ENCODE data around the gene AEBP2. TPM values are rescaled to one million over a fixed set of nuclear protein-coding genes. Genes with fewer than 3 reads are reported as not detected.
"Not testable (repeated sequence)": the region's sequence is repeated elsewhere in the genome, so short reads cannot be mapped to it uniquely, and the experiment has no call there.

AEBP2 gene
- 10 to 100 TPM; 57.7 to 62.0 TPM for total RNA-seq
- 30.8 TPM for polyA plus RNA-seq (ENCODE audit: insufficient read depth, low read depth, low replicate concordance)
- long read RNA-seq, donor 1, full-length matches to known transcripts, result 4 of 10 reads
- long read RNA-seq, donor 1, partial matches to known transcripts, result 6 of 10 reads
- long read RNA-seq, donor 1, other reads (novel, unspliced or antisense), result 0 of 10 reads
- long read RNA-seq, donor 2, full-length matches to known transcripts, result 3 of 12 reads
- long read RNA-seq, donor 2, partial matches to known transcripts, result 9 of 12 reads
- long read RNA-seq, donor 2, other reads (novel, unspliced or antisense), result 0 of 12 reads

- DNase-seq, result peak; percentile 95
- TF ChIP-seq CTCF (IDR thresholded peaks at IDR 0.05), result no peak
- peak; percentile 71 for TF ChIP-seq POLR2A (IDR thresholded peaks at IDR 0.05)
- intact Hi-C loops (cut with DNase I; ENCODE audit: low total_unique reads), result no loop called here
- 4 to 14% methylated on average over 32 to 95 of the region's 102 CpGs for WGBS, 2 donors
- H3K4me1 ChIP-seq, result peaks cover 7% of the 10 kb centered on the region
- H3K4me3 ChIP-seq, result peak within 1 kb of the TSS; percentile 98 to 100
- H3K27ac ChIP-seq, result peak within 1 kb of the TSS; percentile 97 to 99
- H3K9me3 ChIP-seq, result no peaks in the 10 kb centered on the region
- no peaks in the 10 kb centered on the region for H3K27me3 ChIP-seq
- H3K36me3 ChIP-seq (ENCODE audit: low read depth, missing control alignments), result no peaks in the 10 kb centered on the region
These were observed at the start of gene AEBP2 for GRCh38 chr12:19439059-19440018. Gene AEBP2, plus strand, starts transcription at chr12:19439492. Its CDS starts 208 bp downstream, at chr12:19439700.

GRCh38 chr12:19390051-19390598, 49.2 kb upstream of the AEBP2 start:
- no peaks in the 10 kb centered on the region for H3K9me3 ChIP-seq
- DNase-seq, result no peak
- WGBS, 2 donors, result 74 to 81% methylated on average over 3 of the region's 3 CpGs

GRCh38 chr12:19392644-19393043, 46.6 kb upstream of the AEBP2 start:
- H3K9me3 ChIP-seq; H3K36me3 ChIP-seq (ENCODE audit: low read depth, missing control alignments); intact Hi-C loops (cut with DNase I; ENCODE audit: low total_unique reads); DNase-seq; H3K4me3 ChIP-seq; H3K27ac ChIP-seq; H3K4me1 ChIP-seq; H3K27me3 ChIP-seq: not testable (repeated sequence)
- WGBS, 2 donors, result 90 to 94% methylated on average over 8 of the region's 8 CpGs

More at GRCh38 chr12:19390051-19390598, 49.2 kb upstream of the AEBP2 start:
- intact Hi-C loops (cut with DNase I; ENCODE audit: low total_unique reads), result no loop called here
- H3K27me3 ChIP-seq, result no peaks in the 10 kb centered on the region
- no peaks in the 10 kb centered on the region for H3K36me3 ChIP-seq (ENCODE audit: low read depth, missing control alignments)
- H3K4me3 ChIP-seq, result no peak overlapping the region
- H3K4me1 ChIP-seq, result no peaks in the 10 kb centered on the region
- TF ChIP-seq CTCF (IDR thresholded peaks at IDR 0.05) (no peak), POLR2A (IDR thresholded peaks at IDR 0.05) (no peak)
- H3K27ac ChIP-seq, result no peak overlapping the region

GRCh38 chr12:19394385-19394784, 44.9 kb upstream of the AEBP2 start:
- 72 to 73% methylated on average over 2 of the region's 2 CpGs for WGBS, 2 donors
- no peak for TF ChIP-seq CTCF (IDR thresholded peaks at IDR 0.05)
- TF ChIP-seq POLR2A (IDR thresholded peaks at IDR 0.05), result no peak
- intact Hi-C loops (cut with DNase I; ENCODE audit: low total_unique reads), result no loop called here
- no peak overlapping the region for H3K4me3 ChIP-seq
- no peaks in the 10 kb centered on the region for H3K27me3 ChIP-seq
- no peaks in the 10 kb centered on the region for H3K36me3 ChIP-seq (ENCODE audit: low read depth, missing control alignments)
- no peak overlapping the region for H3K27ac ChIP-seq
- no peaks in the 10 kb centered on the region for H3K9me3 ChIP-seq
- H3K4me1 ChIP-seq, result no peaks in the 10 kb centered on the region
- DNase-seq, result no peak

GRCh38 chr12:19397534-19397933, 41.8 kb upstream of the AEBP2 start:
- WGBS, 2 donors, result 83 to 85% methylated on average over 4 of the region's 4 CpGs
- intact Hi-C loops (cut with DNase I; ENCODE audit: low total_unique reads), result no loop called here
- no peak for TF ChIP-seq POLR2A (IDR thresholded peaks at IDR 0.05)
- TF ChIP-seq CTCF (IDR thresholded peaks at IDR 0.05), result no peak
- no peak overlapping the region for H3K27ac ChIP-seq
- no peaks in the 10 kb centered on the region for H3K36me3 ChIP-seq (ENCODE audit: low read depth, missing control alignments)
- DNase-seq, result no peak
- no peaks in the 10 kb centered on the region for H3K9me3 ChIP-seq
- no peaks in the 10 kb centered on the region for H3K4me1 ChIP-seq
- no peak overlapping the region for H3K4me3 ChIP-seq
- H3K27me3 ChIP-seq, result no peaks in the 10 kb centered on the region

Data from testis (tissue), 5 donors.